HG02938 (cell line): ENCODE measurements around the gene ARHGAP21.
"Not testable (repeated sequence)": the region's sequence is repeated elsewhere in the genome, so short reads cannot be mapped to it uniquely, and the experiment has no call there.

Experiments used
- ATAC-seq: cut with Tn5 transposase; IDR thresholded peaks from one replicate; pipeline ENCODE4 v1.9.1; 2021; ENCODE audit warnings: mild to moderate bottlenecking, moderate library complexity; ENCODE audit not compliant: unreplicated experiment

ARHGAP21 gene

GRCh38 chr10:24643679-24644209, 79.9 kb downstream of the ARHGAP21 start:
- no peak for ATAC-seq

GRCh38 chr10:24642921-24643678, 80.6 kb downstream of the ARHGAP21 start:
- ATAC-seq = peak; percentile 89

GRCh38 chr10:24639124-24639523, 84.6 kb downstream of the ARHGAP21 start:
- no peak for ATAC-seq

GRCh38 chr10:24625778-24626177, 97.9 kb downstream of the ARHGAP21 start:
- ATAC-seq = no peak

- ATAC-seq = no peak
Observed at GRCh38 chr10:24623383-24623782, 100.3 kb downstream of the ARHGAP21 start.

- no peak for ATAC-seq
Observed at GRCh38 chr10:24622781-24623301, 100.8 kb downstream of the ARHGAP21 start.

- not testable (repeated sequence) for ATAC-seq
Observed at GRCh38 chr10:24621035-24621795, 102.5 kb downstream of the ARHGAP21 start.

- not testable (repeated sequence) for ATAC-seq
Observed at GRCh38 chr10:24619994-24620310, 103.7 kb downstream of the ARHGAP21 start.

GRCh38 chr10:24619291-24619993, 104.2 kb downstream of the ARHGAP21 start:
- ATAC-seq = not testable (repeated sequence)

- no peak for ATAC-seq
Observed at GRCh38 chr10:24618401-24618800, 105.3 kb downstream of the ARHGAP21 start.

GRCh38 chr10:24617771-24618396, 105.8 kb downstream of the ARHGAP21 start:
- no peak for ATAC-seq

GRCh38 chr10:24616536-24616935, 107.2 kb downstream of the ARHGAP21 start:
- no peak for ATAC-seq

GRCh38 chr10:24606021-24606420, 117.7 kb downstream of the ARHGAP21 start:
- ATAC-seq = no peak

GRCh38 chr10:24605141-24605540, 118.5 kb downstream of the ARHGAP21 start:
- ATAC-seq = no peak

- ATAC-seq = no peak
Observed at GRCh38 chr10:24603333-24603732, 120.4 kb downstream of the ARHGAP21 start.

- no peak for ATAC-seq
Observed at GRCh38 chr10:24597961-24598360, 125.7 kb downstream of the ARHGAP21 start.

GRCh38 chr10:24597426-24597825, 126.3 kb downstream of the ARHGAP21 start:
- ATAC-seq = no peak

- ATAC-seq = no peak
Observed at GRCh38 chr10:24596217-24596930, 127.3 kb downstream of the ARHGAP21 start.

GRCh38 chr10:24590697-24591457, 132.8 kb downstream of the ARHGAP21 start:
- ATAC-seq = no peak
